Fibroblast of pulmonary artery (primary cell): ENCODE data around the gene TTC27.

Experiments used
- DNase-seq: peaks from one replicate; pipeline ENCODE4 v3.0.0-alpha.2; 2010; ENCODE audit warnings: low read depth
- H3K4me3 ChIP-seq: replicated peaks from 2 replicates; pipeline ENCODE4 v1.5.1; 2011; ENCODE audit warnings: low read depth, mild to moderate bottlenecking, control low read depth, low read length, moderate library complexity
- TF ChIP-seq, protein P1 (sequence below): IDR thresholded peaks from 2 replicates; pipeline ENCODE4 v1.5.1; 2011; ENCODE audit warnings: mild to moderate bottlenecking, control low read depth, low read length, inconsistent platforms; ENCODE audit errors: missing control alignments

Gene TTC27

DNA sequence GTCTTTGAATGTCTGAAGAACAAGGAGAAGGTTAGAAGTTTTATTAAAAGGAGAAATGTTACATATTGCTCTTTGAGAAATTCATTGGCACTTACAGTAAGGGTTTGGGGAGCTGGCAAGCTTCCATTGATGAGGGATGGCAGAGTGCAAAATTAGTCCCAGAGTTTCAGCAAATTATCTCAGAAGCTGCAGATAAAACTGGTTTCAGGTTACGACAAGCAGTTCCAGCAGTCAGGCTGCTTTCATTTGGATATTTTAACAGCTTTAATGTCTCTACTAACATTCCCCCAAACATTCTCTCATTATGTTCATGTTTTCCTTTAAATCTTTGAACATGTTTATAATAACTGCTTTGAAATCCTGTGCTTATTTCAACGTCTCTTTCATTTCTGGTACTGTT, 153.1 kb downstream of the TTC27 start:
- TF ChIP-seq, protein P1, sequence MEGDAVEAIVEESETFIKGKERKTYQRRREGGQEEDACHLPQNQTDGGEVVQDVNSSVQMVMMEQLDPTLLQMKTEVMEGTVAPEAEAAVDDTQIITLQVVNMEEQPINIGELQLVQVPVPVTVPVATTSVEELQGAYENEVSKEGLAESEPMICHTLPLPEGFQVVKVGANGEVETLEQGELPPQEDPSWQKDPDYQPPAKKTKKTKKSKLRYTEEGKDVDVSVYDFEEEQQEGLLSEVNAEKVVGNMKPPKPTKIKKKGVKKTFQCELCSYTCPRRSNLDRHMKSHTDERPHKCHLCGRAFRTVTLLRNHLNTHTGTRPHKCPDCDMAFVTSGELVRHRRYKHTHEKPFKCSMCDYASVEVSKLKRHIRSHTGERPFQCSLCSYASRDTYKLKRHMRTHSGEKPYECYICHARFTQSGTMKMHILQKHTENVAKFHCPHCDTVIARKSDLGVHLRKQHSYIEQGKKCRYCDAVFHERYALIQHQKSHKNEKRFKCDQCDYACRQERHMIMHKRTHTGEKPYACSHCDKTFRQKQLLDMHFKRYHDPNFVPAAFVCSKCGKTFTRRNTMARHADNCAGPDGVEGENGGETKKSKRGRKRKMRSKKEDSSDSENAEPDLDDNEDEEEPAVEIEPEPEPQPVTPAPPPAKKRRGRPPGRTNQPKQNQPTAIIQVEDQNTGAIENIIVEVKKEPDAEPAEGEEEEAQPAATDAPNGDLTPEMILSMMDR = no peak
- DNase-seq = no peak
- H3K4me3 ChIP-seq = no peak overlapping the region

DNA sequence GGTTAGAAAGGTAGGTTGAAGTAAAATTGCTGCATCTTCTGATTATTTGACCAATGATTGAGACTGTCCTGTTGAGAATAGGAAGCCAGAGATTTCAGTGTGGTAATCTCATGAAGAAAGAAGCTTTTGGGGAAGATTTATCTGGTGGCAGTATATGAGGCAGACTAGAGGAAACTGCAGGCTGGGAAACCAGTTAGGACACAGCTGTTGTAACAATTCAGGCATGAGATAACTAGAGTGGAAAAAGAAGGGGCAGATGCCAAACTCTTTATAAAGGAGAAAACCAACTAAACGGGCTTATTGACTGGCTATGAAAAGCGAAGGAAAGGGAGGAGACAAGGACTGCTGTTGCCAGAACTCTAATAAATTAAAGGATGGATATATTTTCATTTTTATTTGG, 155.6 kb downstream of the TTC27 start:
- TF ChIP-seq, protein P1 = no peak
- no peak overlapping the region for H3K4me3 ChIP-seq
- DNase-seq = peak; percentile 52

DNA sequence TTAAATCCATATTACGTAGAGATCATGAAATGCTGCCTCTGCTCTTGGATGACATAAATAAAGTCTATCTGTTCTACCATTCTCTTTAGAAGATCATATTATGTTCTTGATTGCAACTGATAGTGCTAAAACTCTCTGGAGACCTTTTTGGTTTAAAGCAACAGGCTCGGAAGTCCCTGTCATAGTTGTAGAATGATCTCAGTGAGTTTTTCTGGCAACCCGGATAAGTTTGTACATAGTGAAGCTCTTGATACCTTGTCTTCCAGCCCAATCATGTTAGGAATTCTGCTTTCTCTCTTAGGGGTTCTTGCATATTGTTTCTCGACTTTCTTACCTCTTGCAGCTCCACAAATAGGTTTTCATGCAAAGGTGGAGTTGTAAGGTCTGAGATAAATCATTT, 156.1 kb downstream of the TTC27 start:
- no peak overlapping the region for H3K4me3 ChIP-seq
- DNase-seq = no peak
- TF ChIP-seq, protein P1 = no peak

DNA sequence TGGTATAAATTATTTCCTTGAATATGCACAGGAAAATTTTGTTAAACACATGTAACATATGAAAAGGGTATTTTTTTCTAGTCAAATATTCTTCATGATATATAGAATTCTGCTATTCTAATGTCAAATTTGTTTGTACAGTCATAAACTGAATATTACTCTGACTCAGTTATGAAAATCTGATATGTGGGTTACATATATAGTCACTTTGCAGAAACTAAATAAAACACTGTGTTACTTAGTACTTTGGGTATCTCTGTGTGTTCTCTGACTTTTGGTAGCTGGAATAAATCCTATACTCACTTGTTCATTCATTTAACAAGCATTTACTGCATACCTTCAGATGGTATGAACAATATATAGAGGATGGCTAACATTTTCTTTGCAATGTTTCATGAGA, 159.4 kb downstream of the TTC27 start:
- TF ChIP-seq, protein P1 = no peak
- DNase-seq = no peak
- no peak overlapping the region for H3K4me3 ChIP-seq

DNA sequence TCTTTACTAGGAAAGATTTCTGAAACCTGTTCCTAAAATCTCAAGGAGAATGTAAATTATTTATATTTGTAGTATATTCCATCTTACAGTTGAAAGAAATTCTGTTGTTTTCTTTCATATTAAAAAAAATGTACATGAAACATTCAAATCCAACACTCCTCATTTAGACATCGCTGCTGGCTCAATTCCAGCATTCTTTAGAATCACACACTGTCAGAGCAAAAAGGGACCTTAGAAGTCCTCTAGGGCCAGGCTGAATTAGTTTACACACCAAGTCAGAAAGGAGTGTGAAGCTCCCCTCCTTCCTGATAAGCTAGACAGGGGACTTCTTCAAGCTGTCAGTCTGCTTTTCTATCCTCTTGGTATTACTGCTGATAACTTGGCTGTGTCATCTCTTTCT, 160.3 kb downstream of the TTC27 start:
- no peak overlapping the region for H3K4me3 ChIP-seq
- peak; percentile 43 for DNase-seq
- TF ChIP-seq, protein P1 = no peak

DNA sequence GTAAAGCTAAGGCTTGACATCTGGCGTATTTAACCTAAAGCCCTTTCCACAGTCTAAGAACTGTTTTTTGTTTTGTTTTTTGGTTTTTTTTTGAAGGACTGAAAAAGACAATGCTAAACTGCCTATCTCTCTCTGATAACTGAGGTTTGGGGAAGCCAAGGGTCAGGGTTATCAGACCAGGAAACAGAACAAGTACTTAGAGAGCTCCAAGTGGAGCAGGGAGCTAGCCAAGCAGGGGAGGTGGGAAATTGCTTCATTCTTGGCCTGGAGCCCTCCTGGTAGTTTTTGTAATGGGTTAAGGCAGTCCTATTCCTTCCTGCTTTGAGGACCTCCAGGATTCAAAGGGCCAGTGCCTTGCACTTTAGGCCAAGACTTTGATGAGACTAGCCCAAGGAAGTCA, 164.6 kb downstream of the TTC27 start:
- DNase-seq = peak; percentile 71
- TF ChIP-seq, protein P1 = no peak
- no peak overlapping the region for H3K4me3 ChIP-seq

DNA sequence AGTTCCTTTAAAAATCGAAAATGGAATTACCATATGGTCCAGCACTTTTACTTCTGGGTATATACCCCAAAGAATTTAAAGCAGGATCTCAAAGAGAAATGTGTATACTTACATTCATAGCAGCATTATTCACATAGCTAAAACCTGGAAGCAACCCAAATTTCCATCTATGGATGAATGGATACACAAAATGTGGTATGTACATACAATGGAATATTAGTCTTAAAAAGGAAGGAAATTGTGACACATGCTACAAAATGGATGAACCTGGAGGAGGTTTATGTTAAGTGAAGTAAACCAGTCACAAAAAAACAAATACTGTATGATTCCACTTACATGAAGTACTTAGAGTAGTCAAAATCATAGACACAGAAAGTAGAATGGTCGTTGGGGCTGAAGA, 171.0 kb downstream of the TTC27 start:
- TF ChIP-seq, protein P1 = no peak
- no peak overlapping the region for H3K4me3 ChIP-seq
- peak; percentile 50 for DNase-seq
